GM12892 (cell line): ENCODE results near the gene ZNF860.

Source experiments
- POLR2A ChIP-seq: IDR thresholded peaks from 2 replicates; pipeline ENCODE4 v1.6.1; 2011; ENCODE audit warnings: low read depth, low read length, control low read depth
- POLR2AphosphoS5 ChIP-seq: IDR thresholded peaks from 2 replicates; pipeline ENCODE4 v1.6.1; 2011; ENCODE audit warnings: low read depth, low read length, control low read depth

GRCh38 chr3:32021155-32021554 is 39.6 kb downstream of the ZNF860 start:
- TF ChIP-seq POLR2A (no peak), POLR2AphosphoS5 (no peak)
